Small intestine (tissue), 7 donors: ENCODE measurements around the gene ETFRF1. TPM values are rescaled to one million over a fixed set of nuclear protein-coding genes. Genes with fewer than 3 reads are reported as not detected.
A peak's percentile ranks its signal among the peaks of the same experiment; 100 is the strongest.

Experiments
- DNase-seq, 2 donors: peaks; one replicate each; pipeline versions ENCODE4 v3.0.0 to v3.0.0-alpha.2; 2013
- FAIRE-seq: peaks from 2 replicates; lab custom pipeline; 2012; peaks lifted over from hg19 to GRCh38; lab: Jason Lieb, UNC
- H3K27ac ChIP-seq, 3 donors: one replicate each; pipeline ENCODE4 v1.5.1; 2013; ENCODE audit warnings: low read length in 2 of 3, mild to moderate bottlenecking in 2 of 3, control low read depth in 1 of 3, inconsistent platforms in 1 of 3, low read depth in 1 of 3, moderate library complexity in 1 of 3
- H3K27me3 ChIP-seq, 3 donors: one replicate each; pipeline ENCODE4 v1.6.1; 2013; ENCODE audit warnings: low read length in 3 of 3, inconsistent platforms in 1 of 3; ENCODE audit not compliant: control insufficient read depth in 3 of 3, insufficient read depth in 3 of 3
- H3K36me3 ChIP-seq, 3 donors: one replicate each; pipeline ENCODE4 v1.6.1; 2013; ENCODE audit warnings: low read length in 3 of 3, inconsistent platforms in 1 of 3, low read depth in 1 of 3, mild to moderate bottlenecking in 1 of 3, moderate library complexity in 1 of 3; ENCODE audit not compliant: control insufficient read depth in 3 of 3, insufficient read depth in 2 of 3
- H3K4me1 ChIP-seq, 3 donors: one replicate each; pipeline ENCODE4 v1.6.1; 2013; ENCODE audit warnings: low read length in 2 of 3, inconsistent platforms in 1 of 3, low read depth in 1 of 3, mild to moderate bottlenecking in 1 of 3, moderate library complexity in 1 of 3; ENCODE audit not compliant: control insufficient read depth in 3 of 3, insufficient read depth in 2 of 3
- H3K4me3 ChIP-seq, 3 donors: one replicate each; pipeline ENCODE4 v1.5.1; 2013; ENCODE audit warnings: low read length in 3 of 3, control low read depth in 1 of 3, inconsistent platforms in 1 of 3, low read depth in 1 of 3, mild to moderate bottlenecking in 1 of 3, moderate library complexity in 1 of 3
- H3K9me3 ChIP-seq, 2 donors: one replicate each; pipeline ENCODE4 v1.6.1; 2013; ENCODE audit warnings: low read depth in 1 of 2, low read length in 1 of 2; ENCODE audit not compliant: control insufficient read depth in 2 of 2, insufficient read depth in 1 of 2
- WGBS, 3 donors: extraction: QIAGEN DNeasy Blood & Tissue Kit; methylation state at CpG; one replicate each; pipeline ENCODE4 v1.1.7; 2013; 5-methylcytosine and 5-hydroxymethylcytosine counted together
- polyA plus RNA-seq, 4 donors: library from polyadenylated mRNA; stranded (reverse) in 3 of 4; unstranded in 1 of 4; fragments of 200-250 nt in 3 of 4; fragments of 120-200 nt in 1 of 4; gene quantifications; one replicate each; pipeline versions ENCODE4 v1.2.1 to v1.2.3, GENCODE V29; 2013
- donor health status: healthy with polysubstance abuse.
- donor health status: control.
- donor health status: control.
- donor health status: Bipolar disorder and iron deficiency.
- donor health status: healthy.

Gene ETFRF1
- polyA plus RNA-seq, 4 donors, result 21.8 to 59.6 (median 36.9) TPM

DNA sequence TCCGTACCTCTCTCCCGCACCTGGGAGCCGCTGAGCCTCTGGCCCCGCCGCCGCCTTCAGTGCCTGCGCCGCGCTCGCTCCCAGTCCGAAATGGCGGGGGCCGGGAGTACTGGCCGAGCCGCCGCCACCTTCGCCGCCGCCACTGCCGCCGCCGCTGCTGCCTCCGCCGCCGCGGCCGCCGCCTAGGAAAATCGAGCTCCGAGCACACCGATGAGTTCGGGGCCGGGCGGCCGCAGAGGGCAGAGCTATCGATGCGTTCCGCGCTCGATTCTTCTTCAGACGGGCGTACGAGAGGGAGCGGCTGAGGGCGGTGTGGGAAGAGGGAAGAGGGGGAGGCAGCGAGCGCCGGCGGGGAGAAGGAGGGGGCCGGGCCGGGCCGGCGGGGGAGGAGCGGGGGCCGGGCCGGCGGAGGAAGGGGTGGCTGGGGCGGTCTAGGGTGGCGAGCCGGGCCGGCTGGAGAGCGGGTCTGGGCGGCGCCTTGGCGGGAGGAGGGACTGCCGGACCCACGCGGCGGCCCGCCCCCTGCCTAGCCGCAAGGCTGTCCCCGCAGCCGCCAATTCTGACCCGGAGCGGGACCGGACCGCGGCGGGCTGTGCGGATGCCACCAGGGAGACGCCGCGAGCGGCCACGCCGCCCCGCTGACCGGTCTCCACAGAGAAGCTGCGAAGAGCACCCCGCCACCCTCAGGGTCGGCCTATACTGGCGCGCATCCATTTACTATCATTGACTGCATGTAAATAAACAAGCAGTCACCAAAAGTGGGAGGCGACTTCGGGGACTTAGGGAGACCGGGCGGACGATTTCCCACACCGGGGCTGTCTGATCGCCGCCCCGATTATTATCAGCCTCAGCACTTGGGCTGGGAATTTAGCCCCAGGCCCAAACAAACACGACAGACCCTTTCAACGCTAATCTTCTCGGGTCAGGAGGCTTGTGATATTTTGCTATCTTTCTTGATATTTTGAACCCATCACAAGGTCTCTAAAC lies 56.0 kb downstream of the ETFRF1 start, which contains the start of gene KRAS:
KRAS (minus strand) TSS at position 186 of the 987 bp plus-strand sequence.
- H3K36me3 ChIP-seq, result peaks cover 0 to 12% (median 0%) of the 10 kb centered on the region in 3 donors
- no peaks in the 10 kb centered on the region for H3K9me3 ChIP-seq
- H3K27me3 ChIP-seq, result no peaks in the 10 kb centered on the region
- peak; percentile 95 to 98 for DNase-seq
- H3K27ac ChIP-seq, result peak within 1 kb of the TSS; percentile 86 to 97 (median 96)
- no peak for FAIRE-seq
- H3K4me3 ChIP-seq, result peak within 1 kb of the TSS; percentile 91 to 99 (median 92)
- peaks cover 0 to 40% (median 5%) of the 10 kb centered on the region in 3 donors for H3K4me1 ChIP-seq
- 1% methylated on average over 67 to 105 of the region's 105 CpGs for WGBS, 3 donors

DNA sequence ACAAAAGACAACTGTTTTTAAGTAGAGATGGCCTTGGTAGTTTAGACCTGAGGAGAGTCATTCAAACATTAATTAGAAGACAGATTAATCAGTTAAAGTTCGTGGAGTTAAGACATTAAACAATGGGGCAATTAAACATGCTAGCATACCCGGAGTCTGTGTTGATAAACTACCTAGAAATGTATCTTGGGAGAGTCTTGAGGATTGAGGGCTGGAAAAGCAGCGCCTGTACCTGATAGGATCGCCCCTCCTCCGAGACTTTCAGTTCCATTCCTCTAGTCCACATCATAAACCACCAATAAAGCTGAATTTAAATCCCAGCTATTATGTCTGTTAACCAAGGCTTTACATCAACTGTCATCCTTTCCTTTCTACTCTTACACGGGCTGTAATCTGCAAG lies 56.7 kb downstream of the ETFRF1 start:
- 14 to 47% (median 30%) methylated on average over 6 of the region's 6 CpGs for WGBS, 3 donors
- peak overlapping the region in 2 of 3 donors; percentile 75 to 89 for H3K27ac ChIP-seq
- peak overlapping the region in 2 of 3 donors; percentile 91 to 92 for H3K4me3 ChIP-seq
- H3K4me1 ChIP-seq, result peaks cover 0 to 42% (median 5%) of the 10 kb centered on the region in 3 donors
- FAIRE-seq (no peak), DNase-seq (peak; percentile 18 to 55)
- no peaks in the 10 kb centered on the region for H3K27me3 ChIP-seq
- peaks cover 0 to 9% (median 0%) of the 10 kb centered on the region in 3 donors for H3K36me3 ChIP-seq
- H3K9me3 ChIP-seq, result no peaks in the 10 kb centered on the region

DNA sequence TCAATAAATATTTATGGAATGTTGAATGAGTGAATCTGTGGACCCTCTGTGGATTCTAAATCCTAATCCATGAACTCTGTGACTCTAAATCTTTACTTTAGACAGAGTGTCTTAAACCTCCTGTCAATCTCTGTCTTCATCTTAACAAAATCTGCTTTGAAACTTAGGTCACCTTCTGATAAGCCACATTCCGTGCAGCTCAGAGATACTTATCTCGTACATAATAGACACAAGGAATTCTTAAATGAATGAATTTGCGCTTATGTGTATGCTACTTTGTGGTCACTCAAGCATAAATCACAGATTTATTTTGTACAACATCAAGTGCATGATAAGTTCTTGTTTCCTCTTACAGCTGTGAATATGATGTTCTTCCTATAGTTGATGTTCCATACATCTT lies 57.9 kb downstream of the ETFRF1 start:
- Histone ChIP-seq H3K27ac (no peak overlapping the region), H3K36me3 (peaks cover 0 to 7% (median 0%) of the 10 kb centered on the region in 3 donors), H3K27me3 (no peaks in the 10 kb centered on the region), H3K4me1 (peaks cover 0 to 42% (median 5%) of the 10 kb centered on the region in 3 donors), H3K4me3 (no peak overlapping the region), H3K9me3 (no peaks in the 10 kb centered on the region)
- 77 to 86% (median 81%) methylated on average over 3 of the region's 3 CpGs for WGBS, 3 donors
- FAIRE-seq, result no peak
- no peak for DNase-seq

DNA sequence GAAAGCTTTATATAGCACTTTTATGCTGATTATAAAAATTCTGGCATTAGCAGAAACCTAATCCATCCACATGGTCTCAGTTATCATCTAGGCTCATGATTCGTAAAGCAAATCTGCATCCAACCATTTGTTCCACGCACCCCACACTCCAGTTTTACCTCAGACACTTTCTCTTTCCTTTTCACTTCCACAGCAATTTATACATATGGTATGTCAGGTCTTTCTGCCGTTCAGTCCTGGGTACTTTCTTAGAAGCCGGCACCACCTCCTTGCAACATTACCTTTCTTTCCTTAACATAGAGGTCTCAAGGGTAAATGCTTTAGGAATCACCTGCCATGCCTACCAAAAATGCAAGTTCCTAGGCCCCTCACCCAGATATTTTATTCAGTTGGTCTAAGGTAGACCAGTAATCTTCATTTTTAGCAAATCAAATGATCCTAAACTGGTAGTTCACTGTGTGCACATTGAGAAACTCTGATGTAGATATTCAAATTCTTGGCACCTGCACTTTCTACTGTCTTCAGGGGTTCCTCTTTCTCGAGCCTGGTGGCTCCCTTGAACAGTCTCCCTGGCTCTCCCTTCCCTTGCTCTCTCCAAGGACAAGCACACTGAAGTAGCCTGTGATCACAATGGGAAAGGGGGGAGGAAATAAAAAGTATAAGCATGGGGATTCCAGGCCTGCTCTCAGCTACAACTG lies 58.5 kb downstream of the ETFRF1 start:
- no peak for DNase-seq
- 56 to 71% (median 67%) methylated on average over 5 of the region's 5 CpGs for WGBS, 3 donors
- H3K27ac ChIP-seq, result peak overlapping the region in 1 of 3 donors; percentile 27

DNA sequence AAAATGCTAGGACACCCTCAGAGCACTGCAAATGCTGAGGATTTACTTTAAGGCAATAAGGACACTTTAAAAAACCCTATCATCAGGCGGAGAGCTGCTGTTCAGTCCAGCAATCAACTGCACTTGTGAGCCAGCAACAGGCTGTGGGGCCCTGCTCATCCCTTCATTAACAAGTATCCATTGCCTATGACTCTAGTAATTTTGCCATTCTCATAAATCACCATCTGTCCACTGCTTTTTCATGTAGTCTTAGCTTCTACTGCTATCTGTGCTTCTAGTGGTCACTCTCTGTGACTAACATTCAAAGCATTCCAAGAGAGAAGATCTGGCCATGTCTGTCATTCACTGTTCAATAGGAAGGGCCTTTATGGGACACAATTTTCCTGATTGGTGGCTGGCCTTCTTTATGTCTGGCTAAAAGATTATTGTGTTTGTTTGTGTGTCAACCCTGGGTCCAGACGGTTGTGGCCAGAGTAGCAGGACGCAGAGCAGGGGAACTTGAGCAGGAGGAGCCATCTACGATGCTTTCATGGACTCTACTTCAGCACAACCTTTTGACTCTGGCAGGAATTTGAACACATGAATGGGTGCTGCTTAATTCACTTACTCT lies 59.3 kb downstream of the ETFRF1 start:
- no peak for FAIRE-seq
- Histone ChIP-seq H3K9me3 (no peaks in the 10 kb centered on the region), H3K27me3 (no peaks in the 10 kb centered on the region), H3K27ac (no peak overlapping the region), H3K36me3 (no peaks in the 10 kb centered on the region), H3K4me3 (no peak overlapping the region), H3K4me1 (peaks cover 0 to 39% (median 5%) of the 10 kb centered on the region in 3 donors)
- peak in 1 of 2 donors; percentile 19 for DNase-seq
- WGBS, 3 donors, result 83 to 86% (median 85%) methylated on average over 4 of the region's 4 CpGs

More for the DNA sequence above, 58.5 kb downstream of the ETFRF1 start:
- no peaks in the 10 kb centered on the region for H3K27me3 ChIP-seq
- peaks cover 0 to 42% (median 5%) of the 10 kb centered on the region in 3 donors for H3K4me1 ChIP-seq
- no peak overlapping the region for H3K4me3 ChIP-seq
- FAIRE-seq, result no peak
- H3K9me3 ChIP-seq, result no peaks in the 10 kb centered on the region
- H3K36me3 ChIP-seq, result peaks cover 0 to 3% (median 0%) of the 10 kb centered on the region in 3 donors

Other genes starting within 250 kb of the ETFRF1 start
- 1 to 10 TPM in 3 of 4 donors, under 1 TPM in 1; 0.22 to 5.3 (median 3.0) TPM for gene BCAT1, start 246.1 kb upstream of the ETFRF1 start, polyA plus RNA-seq
- gene DNAI7, start 77 bp upstream of the ETFRF1 start, polyA plus RNA-seq, result under 1 TPM in 2 of 4 donors, not detected in 2; 0.04 to 0.22 TPM
- gene KRAS, start 55.7 kb downstream of the ETFRF1 start, polyA plus RNA-seq, result 10 to 100 TPM; 11.3 to 39.2 (median 14.6) TPM